Endothelial cell of hepatic sinusoid (primary cell): ENCODE measurements around the gene CLEC18B.
"Not testable (repeated sequence)": the region's sequence is repeated elsewhere in the genome, so short reads cannot be mapped to it uniquely, and the experiment has no call there.

Experiments used
- in situ Hi-C: cut with HindIII; loops from 2 replicates; pipeline ENCODE4 v1.10.0; 2017; ENCODE audit warnings: low sequenced_read_pairs

Gene CLEC18B

DNA sequence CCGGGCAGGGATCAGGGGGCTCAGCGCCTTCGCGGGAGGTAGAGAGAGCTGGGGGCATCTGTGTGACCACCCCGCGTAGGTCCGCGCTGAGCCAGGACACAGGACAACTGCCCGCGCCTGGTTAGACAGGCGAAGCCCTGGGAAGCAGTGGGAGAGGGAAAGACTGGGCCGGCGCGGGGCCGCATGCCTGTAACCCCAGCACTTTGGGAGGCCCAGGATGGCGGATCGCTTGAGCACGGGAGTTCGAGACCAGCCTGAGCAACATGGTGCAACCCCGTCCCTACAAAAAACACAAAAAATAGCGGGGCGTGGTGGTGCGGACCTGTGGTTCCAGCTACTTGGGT lies 13.9 kb downstream of the CLEC18B start:
- in situ Hi-C loops = not testable (repeated sequence)

DNA sequence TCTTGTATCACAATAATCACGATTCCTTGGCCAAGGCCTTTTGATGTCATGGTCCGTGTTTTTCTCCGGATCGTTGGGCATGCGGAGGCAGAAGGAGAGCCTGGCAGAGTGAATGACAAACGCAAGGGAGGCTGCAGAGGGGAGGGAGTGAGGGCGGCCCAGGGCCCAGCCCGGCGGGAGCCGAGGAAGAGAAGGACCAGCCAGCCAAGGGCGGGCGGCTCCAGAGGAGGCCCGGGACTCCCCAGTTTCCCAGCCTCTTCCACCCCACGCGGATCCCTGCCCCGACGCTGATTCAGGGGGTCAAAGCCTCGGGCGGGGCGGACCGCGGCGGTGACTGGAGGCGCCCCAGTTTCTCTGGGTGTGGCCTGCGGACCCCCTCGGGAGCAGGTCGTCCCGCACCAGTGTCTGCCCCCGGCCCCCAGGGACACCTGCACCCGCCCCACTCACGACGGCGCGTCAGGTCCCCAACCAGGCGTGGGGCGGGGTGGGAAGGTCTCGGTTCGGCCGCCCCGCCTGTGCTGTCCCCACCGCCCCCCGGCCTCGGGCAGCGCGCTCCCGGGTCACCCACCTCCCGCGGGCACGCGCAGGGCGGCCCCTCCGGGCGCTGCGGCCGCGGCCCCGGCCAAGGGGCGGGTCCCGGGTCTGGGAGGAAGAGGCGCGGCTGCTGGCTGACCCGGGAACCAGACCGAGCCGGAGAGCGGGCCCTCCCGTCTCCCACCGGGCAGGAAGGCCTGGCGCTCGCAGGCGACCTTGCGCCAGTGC lies 14.5 kb downstream of the CLEC18B start:
- in situ Hi-C loops = not testable (repeated sequence)

DNA sequence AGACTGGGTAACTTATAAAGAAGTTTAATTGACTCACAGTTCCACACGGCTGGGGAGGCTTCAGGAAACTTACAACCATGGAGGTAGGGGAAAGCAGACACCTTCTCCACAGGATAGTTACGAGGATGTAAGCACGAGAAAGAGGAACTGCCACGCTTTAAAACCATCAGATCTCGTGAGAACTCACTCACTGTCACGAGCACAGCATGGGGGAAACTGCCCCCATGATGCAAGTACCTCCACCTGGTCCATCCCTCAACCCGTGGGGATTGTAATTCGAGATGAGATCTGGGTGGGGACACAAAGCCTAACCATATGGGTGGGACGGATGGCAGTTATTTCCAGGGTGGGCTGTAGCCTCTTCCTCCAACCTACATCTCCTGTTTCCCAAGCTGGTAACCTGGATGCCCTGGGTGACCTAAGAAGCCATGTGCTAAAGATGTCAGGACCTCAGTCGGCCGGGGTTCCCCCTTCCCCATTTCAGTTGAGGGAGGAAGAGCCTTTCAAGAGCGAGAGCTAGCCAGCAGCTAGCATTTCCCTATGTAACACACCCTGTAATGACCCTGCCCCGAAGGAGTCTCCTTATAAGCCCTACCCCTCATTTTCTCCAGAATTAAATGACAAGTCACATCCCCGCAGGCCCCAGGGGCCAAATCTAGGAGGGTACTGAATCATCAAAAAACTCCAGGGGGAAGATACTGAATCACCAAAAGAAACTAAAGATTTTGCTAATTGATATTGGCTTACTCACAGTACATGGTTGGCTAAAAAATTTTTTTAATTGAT lies 16.9 kb downstream of the CLEC18B start:
- in situ Hi-C loops = not testable (repeated sequence)

DNA sequence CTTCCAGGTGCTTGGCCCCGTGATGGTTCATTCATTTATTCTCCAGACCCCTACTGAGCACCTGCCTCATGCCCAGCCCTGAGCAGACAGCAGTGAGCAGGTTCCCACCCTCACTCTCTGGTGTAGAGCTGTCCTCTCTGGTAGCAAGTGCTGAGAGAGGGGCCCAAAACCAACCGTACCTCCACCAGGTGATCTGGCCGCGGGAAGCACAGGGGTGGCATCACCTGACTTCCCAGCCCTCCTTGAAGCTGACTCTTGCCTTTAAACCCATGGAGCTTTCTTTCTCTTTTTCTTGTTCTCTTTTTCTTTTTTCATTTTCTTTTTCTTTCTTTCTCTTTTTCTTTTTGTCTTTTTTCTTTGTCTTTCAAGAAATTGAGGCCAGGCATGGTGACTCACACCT lies 21.0 kb downstream of the CLEC18B start:
- in situ Hi-C loops = not testable (repeated sequence)

DNA sequence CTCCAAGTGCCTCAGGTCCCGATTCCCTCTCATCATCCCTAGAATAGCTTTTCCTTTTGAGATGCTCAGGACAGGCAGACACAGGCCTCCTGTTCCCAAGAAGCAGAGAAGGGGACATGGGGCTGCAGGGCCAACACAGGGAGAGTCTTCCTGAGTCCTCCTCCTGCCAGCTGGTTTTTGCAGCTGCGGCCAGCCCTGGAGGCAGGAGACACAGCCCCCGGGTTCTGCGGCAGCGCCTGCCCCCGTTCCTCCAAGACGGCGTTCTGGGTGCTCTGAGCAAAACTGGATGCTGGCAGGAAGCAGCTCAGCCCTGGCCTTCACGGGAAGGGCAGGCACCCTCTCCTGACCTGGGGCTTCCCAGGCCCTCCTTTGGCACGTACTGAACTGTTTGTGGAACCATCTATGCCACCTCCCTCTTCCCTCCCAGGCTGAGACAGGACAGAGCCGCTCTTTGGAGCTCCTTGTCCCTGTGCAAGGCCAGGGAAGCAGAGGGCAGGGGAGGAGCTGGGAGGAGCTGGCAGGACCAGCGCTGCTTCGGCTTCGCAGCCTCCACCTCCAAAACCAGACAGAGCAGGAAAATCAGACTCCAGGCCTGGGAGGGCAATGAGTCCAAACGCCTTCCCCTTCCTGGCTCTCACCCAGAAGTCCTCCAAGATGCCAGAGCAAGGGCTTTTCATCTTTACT lies 22.9 kb downstream of the CLEC18B start:
- in situ Hi-C loops = not testable (repeated sequence)

DNA sequence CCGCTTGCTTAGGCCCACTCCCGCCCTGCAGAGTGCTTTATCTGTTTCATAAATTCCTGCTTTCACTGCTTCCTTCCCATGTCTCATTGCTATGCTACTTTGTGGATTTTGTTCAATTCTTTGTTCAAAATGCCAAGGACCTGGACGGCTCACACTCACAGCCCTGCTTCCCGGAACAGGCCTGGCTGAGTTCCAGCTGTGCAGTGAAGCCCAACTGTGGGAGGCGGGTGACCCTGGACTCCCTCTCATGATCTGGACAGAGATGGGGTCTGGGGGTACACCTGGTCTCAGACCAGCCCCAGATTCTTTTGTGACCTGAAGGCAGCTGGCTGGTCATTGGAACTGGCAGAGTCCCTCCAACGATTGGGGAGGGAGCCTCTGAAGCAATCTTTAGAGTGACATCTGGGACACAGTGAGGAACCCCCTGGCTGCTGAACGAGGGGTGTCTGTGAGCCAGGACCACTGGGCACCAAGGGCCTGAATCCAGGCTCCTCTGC lies 24.7 kb downstream of the CLEC18B start:
- in situ Hi-C loops = not testable (repeated sequence)

DNA sequence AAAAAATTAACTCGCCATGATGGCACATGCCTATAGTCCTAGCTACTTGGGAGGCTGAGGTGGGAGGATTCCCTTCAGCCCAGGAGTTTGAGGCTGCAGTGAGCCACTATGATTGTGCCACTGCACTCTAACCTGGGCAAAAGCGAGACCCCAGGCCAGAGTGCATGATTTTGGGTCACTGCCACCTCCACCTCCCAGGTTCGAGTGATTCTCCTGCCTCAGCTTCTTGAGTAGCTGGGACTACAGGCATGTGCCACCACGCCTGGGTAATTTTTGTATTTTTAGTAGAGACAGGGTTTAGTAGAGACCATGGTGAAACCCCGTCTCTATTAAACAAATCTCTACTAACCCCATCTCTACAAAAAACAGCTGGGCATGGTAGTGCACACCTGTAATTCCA lies 26.7 kb downstream of the CLEC18B start:
- in situ Hi-C loops = not testable (repeated sequence)

DNA sequence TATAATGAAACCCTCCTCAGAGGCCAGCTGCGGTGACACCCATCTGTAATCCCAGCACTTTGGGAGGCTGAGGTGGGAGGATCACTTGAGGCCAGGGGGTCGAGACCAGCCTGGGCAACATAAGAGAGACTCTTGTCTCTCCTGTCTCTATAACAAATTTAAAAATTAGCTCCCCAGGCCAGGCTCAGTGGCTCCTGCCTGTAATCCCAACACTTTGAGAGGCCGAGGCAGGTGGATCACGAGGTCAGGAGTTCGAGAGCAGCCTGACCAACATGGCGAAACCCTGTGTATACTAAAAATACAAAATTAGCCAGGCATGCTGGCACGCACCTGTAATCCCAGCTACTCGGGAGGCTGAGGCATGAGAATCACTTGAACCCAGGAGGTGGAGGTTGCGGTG lies 27.1 kb downstream of the CLEC18B start:
- in situ Hi-C loops = not testable (repeated sequence)

DNA sequence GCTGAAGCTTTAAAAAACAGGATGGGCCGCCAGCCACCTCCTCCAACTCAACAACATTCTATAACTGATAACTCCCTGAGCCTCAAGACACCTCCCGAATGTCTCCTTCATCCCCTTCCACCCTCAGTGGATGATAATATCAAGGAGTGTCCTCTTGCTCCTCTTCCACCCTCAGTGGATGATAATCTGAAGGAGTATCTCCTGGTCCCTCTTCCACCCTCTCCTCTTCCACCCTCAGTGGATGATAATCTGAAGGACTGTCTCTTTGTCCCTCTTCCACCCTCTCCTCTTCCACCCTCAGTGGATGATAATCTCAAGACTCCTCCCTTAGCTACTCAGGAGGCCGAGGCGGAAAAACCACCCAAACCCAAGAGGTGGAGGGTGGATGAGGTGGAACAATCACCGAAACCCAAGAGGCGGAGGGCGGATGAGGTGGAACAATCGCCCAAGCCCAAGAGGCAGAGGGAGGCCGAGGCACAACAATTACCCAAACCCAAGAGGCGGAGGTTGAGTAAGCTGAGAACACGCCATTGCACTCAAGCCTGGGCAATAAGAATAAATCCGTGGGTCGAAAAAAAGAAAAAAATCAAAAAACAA lies 29.7 kb downstream of the CLEC18B start:
- in situ Hi-C loops = not testable (repeated sequence)

DNA sequence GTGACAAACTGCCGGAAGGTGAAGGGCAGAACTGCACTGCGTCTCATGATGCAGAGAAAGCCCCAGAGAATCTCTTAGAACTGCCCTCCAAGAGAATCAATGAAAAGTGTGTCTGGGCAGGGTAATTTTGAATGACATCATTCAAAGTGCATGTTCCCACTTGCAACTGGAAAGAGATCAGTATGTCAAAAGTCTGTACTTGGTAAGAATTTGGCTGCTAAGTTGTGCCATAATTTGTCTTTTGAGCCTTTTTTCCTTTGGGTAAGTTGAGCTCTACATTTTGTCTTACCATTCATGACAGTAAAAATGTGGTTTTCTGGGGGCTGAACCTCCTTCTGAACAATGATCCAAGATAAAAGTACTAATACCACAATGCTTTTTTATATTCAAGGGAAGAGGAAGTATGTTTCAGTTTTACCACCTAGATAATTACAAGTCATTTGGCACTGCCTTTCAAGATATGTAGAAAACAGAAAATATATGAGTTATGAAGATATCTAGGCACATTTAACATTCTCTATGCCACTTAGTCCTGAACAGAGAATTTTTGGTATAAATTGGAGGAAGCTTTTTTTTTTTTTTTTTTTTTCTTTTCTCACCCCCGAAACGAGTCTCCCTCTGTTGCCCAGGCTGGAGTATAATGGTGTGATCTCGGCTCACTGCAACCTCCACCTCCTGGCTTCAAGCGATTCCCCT lies 38.8 kb downstream of the CLEC18B start:
- in situ Hi-C loops = not testable (repeated sequence)

DNA sequence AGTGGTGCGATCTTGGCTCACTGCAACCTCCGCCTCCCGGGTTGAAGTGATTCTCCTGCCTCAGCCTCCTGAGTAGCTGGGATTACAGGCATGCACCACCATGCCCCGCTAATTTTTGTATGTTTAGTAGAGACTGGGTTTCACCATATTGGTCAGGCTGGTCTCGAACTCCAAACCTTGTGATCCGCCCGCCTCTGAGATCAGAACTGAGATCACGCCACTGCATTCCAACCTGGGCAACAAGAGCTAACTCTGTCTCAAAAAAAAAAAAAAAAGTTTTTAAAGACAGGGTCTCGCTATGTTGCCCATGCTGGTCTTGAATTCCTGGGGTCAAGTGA lies 47.5 kb downstream of the CLEC18B start:
- in situ Hi-C loops = loop anchor here (25.0 kb wide), 1 partner anchor 113 kb away; no protein-coding TSS in a partner anchor

DNA sequence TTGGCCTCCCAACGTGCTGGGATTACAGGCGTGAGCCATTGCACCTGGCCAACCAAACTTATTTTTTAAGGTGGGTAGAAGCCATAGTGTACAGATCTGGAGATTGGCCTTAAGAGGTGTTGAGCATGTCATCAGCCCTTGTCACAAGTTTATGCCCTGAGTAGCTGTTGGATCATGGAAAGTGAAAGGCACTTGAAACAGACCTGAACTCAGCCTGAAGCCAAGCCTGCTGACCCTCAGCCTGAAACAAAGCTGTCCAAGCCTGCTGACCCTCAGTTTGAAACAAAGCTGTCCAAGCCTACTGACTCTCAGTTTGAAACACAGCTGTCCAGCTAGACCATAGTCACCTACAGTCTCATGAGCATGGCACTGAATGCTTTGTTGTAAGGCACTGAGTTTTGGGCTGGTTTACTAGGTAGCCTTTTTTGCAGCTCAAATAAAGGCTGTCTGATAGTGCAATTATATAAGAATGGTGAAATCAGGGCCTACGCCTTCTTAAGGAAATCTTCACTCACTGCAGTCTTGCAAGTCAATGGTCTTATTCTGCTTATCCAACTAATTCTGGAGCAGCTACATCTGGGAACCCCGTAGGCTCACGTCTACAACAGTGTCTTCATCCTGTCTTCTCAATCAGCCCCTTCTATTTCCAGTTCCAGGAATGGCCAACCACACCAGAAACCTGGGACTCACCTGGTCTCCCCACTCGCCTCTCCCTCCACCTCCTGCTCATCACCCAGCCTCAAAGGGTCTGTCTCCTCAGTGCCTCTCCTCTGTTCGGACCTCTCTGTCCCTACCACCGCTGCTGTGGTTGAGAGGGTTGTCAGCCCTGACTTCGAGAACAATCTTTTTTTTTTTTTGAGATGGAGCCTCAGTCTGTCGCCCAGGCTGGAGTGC lies 48.1 kb downstream of the CLEC18B start:
- in situ Hi-C loops = loop anchor here (25.0 kb wide), 1 partner anchor 114 kb away; no protein-coding TSS in a partner anchor

DNA sequence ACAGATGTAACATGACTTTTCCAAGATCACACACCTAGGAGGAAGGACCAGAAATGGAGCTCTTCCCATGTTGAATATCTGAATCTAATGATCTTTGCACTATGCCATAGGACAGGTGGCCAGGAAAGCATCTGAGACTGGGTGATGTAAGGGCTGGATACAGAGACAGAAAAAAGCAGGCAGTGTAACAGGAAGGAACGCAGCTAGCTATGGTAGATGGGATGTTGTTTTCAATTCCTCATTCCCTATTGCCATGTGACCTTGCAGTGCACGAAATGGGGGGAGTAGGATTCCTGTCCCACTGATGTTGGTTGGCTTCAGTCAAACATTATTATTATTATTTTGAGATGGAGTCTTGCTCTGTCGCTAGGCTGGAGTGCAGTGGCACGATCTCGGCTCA lies 48.9 kb downstream of the CLEC18B start:
- in situ Hi-C loops = loop anchor here (25.0 kb wide), 1 partner anchor 115 kb away; no protein-coding TSS in a partner anchor

DNA sequence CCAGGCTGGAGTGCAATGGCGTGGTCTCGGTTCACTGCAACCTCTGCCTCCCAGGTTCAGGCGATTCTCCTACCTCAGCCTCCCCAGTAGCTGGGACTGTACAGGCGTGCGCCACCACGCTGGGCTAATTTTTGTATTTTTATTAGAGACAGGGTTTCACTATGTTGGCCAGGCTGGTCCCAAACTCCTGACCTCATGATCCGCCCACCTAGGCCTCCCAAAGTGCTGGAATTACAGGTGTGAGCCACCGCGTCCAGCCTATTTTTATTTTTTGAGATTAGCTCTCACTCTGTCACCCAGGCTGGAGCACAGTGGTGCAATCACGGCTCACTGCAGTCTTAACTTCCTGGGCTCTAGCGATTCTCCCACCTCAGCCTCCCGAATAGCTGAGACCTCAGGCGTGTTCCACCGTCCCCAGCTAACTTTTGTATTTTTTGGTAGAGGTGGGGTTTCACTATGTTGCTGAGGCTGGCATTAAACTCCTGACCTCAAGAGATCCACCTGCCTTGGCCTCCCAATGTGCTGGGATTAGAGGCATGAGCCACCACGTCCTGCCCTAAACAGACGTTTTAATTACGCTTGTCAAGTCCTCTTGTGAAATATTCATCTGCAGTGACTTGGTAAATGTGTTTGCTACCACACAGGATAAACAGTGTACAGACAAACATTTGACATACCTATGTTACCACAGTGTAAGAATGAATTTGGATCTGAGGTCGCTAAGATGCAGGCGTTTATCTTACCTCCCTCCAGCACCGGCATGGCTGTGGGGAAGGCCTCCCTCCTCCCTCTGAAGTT lies 50.7 kb downstream of the CLEC18B start:
- in situ Hi-C loops = loop anchor here (25.0 kb wide), 1 partner anchor 117 kb away; no protein-coding TSS in a partner anchor

DNA sequence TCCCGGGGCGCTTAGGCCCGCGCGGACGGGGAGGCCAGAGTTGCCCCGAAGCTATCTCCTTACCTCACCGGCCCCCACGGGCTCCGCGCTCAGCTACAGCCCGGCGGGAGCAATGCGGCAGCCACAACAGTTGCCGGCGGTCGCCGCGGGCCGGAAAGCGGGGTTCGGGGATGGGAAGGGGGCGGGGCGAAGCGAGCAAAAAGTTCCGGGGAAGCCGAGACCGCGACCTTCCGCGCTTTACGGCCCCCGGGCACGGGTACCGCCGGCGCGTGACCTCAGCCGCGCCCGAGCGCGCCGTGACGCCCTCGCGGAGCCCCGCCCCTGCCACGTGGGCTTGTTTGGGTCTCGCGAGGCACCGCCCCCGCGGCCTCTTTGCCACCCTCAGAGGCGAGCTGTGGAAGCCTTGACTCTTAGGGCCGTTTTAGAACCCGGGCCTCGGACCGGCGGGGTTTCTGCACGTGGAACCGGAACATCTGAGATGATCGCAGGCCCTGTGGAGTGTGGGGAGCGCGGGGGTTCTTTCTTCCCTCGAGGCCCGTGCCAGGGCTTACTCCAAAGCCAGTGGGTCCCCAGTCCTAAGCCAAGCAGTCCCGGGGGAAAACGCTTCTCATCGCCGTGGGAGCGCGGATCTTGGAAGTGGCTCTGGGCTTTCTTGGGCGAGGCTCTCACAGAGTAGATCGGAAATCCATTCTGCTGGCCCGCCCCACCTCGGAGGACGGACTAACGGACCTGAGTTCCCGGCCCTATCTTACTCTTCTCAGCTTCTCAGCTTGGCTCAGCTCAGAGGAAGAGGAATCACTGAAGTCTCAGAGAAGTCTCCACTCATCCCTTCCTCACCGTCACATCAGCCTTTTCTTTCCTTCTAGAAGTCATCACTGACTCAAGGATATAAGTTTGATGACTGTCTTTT lies 53.0 kb downstream of the CLEC18B start:
- in situ Hi-C loops = loop anchor here (25.0 kb wide), 1 partner anchor 119 kb away; no protein-coding TSS in a partner anchor

DNA sequence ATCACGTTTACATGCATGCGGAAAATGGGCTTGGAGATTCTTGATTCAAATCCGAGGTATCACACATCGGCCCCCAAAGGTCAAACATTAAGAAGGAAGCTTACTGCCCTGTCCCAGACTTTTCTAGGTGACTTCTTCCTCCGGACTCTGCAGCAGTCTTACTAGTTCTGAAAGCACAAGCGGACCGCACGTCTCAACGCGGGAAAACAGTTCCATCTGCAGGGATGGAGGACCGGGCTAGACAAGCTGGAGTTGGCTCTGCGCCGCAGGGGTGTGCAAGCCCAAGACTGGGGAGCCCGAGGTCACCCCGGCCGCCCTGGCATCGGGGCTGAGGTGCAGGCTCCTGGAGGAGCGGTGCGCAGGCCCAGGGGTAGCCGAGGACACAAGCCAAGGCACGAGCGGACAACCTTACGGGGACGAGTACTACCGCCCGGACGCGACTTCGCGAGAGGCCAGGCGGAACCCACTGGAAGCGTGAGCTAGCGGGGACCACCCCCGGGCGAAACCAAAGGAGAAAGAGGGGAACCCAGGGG lies 53.7 kb downstream of the CLEC18B start:
- in situ Hi-C loops = loop anchor here (25.0 kb wide), 1 partner anchor 120 kb away; no protein-coding TSS in a partner anchor
